Keratinocyte (primary cell): ENCODE data around the gene SH3RF2.

Experiments used
- CTCF ChIP-seq, 3 experiments: IDR thresholded peaks in 1 of 3; conservative IDR thresholded peaks in 1 of 3; optimal IDR thresholded peaks in 1 of 3; 2 replicates in 2 of 3; 3 replicates in 1 of 3; pipeline versions ENCODE3 to v1.5.1; 2011; ENCODE audit warnings: low read length in 3 of 3, mild to moderate bottlenecking in 3 of 3, moderate library complexity in 2 of 3, control low read depth in 1 of 3, inconsistent platforms in 1 of 3; ENCODE audit not compliant: insufficient read depth in 2 of 3; ENCODE audit errors: extremely low read depth in 1 of 3
- EZH2 ChIP-seq: IDR thresholded peaks from one replicate; pipeline ENCODE4 v1.6.1; 2012; ENCODE audit warnings: inconsistent platforms, mild to moderate bottlenecking, low read length, moderate library complexity

GRCh38 chr5:146041180-146041789 lies 104.9 kb downstream of the SH3RF2 start:
- TF ChIP-seq CTCF (optimal IDR thresholded peaks at IDR 0.05 in 1 of 3, IDR thresholded peaks at IDR 0.05 in 1 of 3, conservative IDR thresholded peaks at IDR 0.05 in 1 of 3; ENCODE audit: extremely low read depth in 1 of 3, insufficient read depth in 2 of 3, low read length in 3 of 3) = peak in 2 of 3 experiments; percentile 42 to 55
- no peak for TF ChIP-seq EZH2
